Sciatic nerve (tissue), 2 donors: ENCODE data around the gene TSHZ1. TPM values are rescaled to one million over a fixed set of nuclear protein-coding genes. Genes with fewer than 3 reads are reported as not detected.

ENCODE experiments used
- ATAC-seq: fragments of 200-7000 bp; cut with Tn5 transposase; one replicate; pipeline ENCODE4 v1.9.1; 2020; ENCODE audit warnings: mild to moderate bottlenecking, moderate library complexity
- DNase-seq: peaks from one replicate; pipeline ENCODE4 v3.0.0-alpha.2; 2020; ENCODE audit warnings: low spot score
- intact Hi-C: fragments of 100-400 bp; cut with DNase I; formaldehyde crosslinking; loops from one replicate; pipeline ENCODE4 v1.14.2; 2022
- total RNA-seq: library from RNA; stranded (reverse); fragmentation: NEBNext Ultra II Directional; extraction: Animal tissue kit (Norgen Biotek cat#: 25700); gene quantifications from one replicate; pipeline ENCODE4 v1.2.1, GENCODE V29; 2021
- donor health status: DM: no; HTN: no; CAD: no.
- donor health status: DM: no; HTN: no; CAD: no.

TSHZ1 gene
- total RNA-seq, 1 donor from 2014 or later: 25.4 TPM

- intact Hi-C loops: no loop called here
- DNase-seq: no peak
- no peak for ATAC-seq
Observed at GRCh38 chr18:75255094-75255493, 44.5 kb downstream of the TSHZ1 start.

GRCh38 chr18:75256376-75256775, 45.8 kb downstream of the TSHZ1 start:
- DNase-seq (no peak), ATAC-seq (no peak)
- intact Hi-C loops: no loop called here

- no peak for DNase-seq
- peak; percentile 36 for ATAC-seq
- intact Hi-C loops: no loop called here
Observed at GRCh38 chr18:75257605-75258004, 47.0 kb downstream of the TSHZ1 start.

GRCh38 chr18:75261430-75262223, 51.0 kb downstream of the TSHZ1 start:
- no peak for DNase-seq
- ATAC-seq: no peak
- intact Hi-C loops: no loop called here

- intact Hi-C loops: no loop called here
- DNase-seq: no peak
- ATAC-seq: no peak
Observed at GRCh38 chr18:75262511-75262910, 51.9 kb downstream of the TSHZ1 start.

GRCh38 chr18:75264195-75264594, 53.6 kb downstream of the TSHZ1 start:
- ATAC-seq: peak; percentile 14
- DNase-seq: no peak

GRCh38 chr18:75264926-75265597, 54.5 kb downstream of the TSHZ1 start:
- DNase-seq (no peak), ATAC-seq (peak; percentile 54)
- intact Hi-C loops: no loop called here

More at GRCh38 chr18:75264195-75264594, 53.6 kb downstream of the TSHZ1 start:
- intact Hi-C loops: no loop called here

GRCh38 chr18:75265872-75266271, 55.3 kb downstream of the TSHZ1 start:
- DNase-seq: no peak
- peak; percentile 49 for ATAC-seq
- intact Hi-C loops: no loop called here

- ATAC-seq (no peak), DNase-seq (no peak)
- intact Hi-C loops: no loop called here
Observed at GRCh38 chr18:75267643-75268363, 57.2 kb downstream of the TSHZ1 start.

- ATAC-seq (no peak), DNase-seq (no peak)
- intact Hi-C loops: no loop called here
Observed at GRCh38 chr18:75268364-75268646, 57.7 kb downstream of the TSHZ1 start.

GRCh38 chr18:75269124-75269680, 58.6 kb downstream of the TSHZ1 start:
- intact Hi-C loops: no loop called here
- ATAC-seq: no peak
- DNase-seq: no peak

GRCh38 chr18:75269696-75270095, 59.1 kb downstream of the TSHZ1 start:
- no peak for DNase-seq
- intact Hi-C loops: no loop called here
- ATAC-seq: no peak

GRCh38 chr18:75271952-75272351, 61.4 kb downstream of the TSHZ1 start:
- intact Hi-C loops: no loop called here
- ATAC-seq: no peak

GRCh38 chr18:75273817-75274216, 63.2 kb downstream of the TSHZ1 start:
- ATAC-seq: no peak
- no peak for DNase-seq
- intact Hi-C loops: no loop called here

More at GRCh38 chr18:75271952-75272351, 61.4 kb downstream of the TSHZ1 start:
- no peak for DNase-seq

- intact Hi-C loops: no loop called here
- ATAC-seq (no peak), DNase-seq (no peak)
Observed at GRCh38 chr18:75275226-75275625, 64.6 kb downstream of the TSHZ1 start.

GRCh38 chr18:75276818-75277609, 66.4 kb downstream of the TSHZ1 start:
- intact Hi-C loops: no loop called here
- DNase-seq: no peak
- ATAC-seq: no peak

GRCh38 chr18:75277610-75277928, 67.0 kb downstream of the TSHZ1 start:
- ATAC-seq (no peak), DNase-seq (no peak)
- intact Hi-C loops: no loop called here

GRCh38 chr18:75279381-75279780, 68.8 kb downstream of the TSHZ1 start:
- intact Hi-C loops: no loop called here
- DNase-seq: no peak

More at GRCh38 chr18:75279381-75279780, 68.8 kb downstream of the TSHZ1 start:
- no peak for ATAC-seq
